Occipital lobe (tissue), 2 donors: ENCODE results near the gene DYRK4. TPM values are rescaled to one million over a fixed set of nuclear protein-coding genes. Genes with fewer than 3 reads are reported as not detected.
"Not testable (repeated sequence)": the region's sequence is repeated elsewhere in the genome, so short reads cannot be mapped to it uniquely, and the experiment has no call there.

ENCODE experiments used
- DNase-seq: peaks from one replicate; lab custom pipeline; 2025; lab: John Stamatoyannopoulos, UW
- total RNA-seq: library from RNA; depleted of rRNA; stranded (reverse); fragments of >200 nt; gene quantifications from one replicate; pipeline ENCODE4 v1.2.3, GENCODE V29; 2014

DYRK4 gene
- 23.9 TPM for total RNA-seq

GRCh38 chr12:4562034-4562657 lies at the start of gene DYRK4:
TSS of gene DYRK4 (plus strand) at chr12:4562208. CDS start at chr12:4562246, 38 bp downstream.
- DNase-seq, result peak; percentile 4

- DNase-seq, result no peak
Measured at GRCh38 chr12:4518106-4518728, 43.8 kb upstream of the DYRK4 start.

- not testable (repeated sequence) for DNase-seq
Measured at GRCh38 chr12:4523443-4523842, 38.6 kb upstream of the DYRK4 start.

DNA sequence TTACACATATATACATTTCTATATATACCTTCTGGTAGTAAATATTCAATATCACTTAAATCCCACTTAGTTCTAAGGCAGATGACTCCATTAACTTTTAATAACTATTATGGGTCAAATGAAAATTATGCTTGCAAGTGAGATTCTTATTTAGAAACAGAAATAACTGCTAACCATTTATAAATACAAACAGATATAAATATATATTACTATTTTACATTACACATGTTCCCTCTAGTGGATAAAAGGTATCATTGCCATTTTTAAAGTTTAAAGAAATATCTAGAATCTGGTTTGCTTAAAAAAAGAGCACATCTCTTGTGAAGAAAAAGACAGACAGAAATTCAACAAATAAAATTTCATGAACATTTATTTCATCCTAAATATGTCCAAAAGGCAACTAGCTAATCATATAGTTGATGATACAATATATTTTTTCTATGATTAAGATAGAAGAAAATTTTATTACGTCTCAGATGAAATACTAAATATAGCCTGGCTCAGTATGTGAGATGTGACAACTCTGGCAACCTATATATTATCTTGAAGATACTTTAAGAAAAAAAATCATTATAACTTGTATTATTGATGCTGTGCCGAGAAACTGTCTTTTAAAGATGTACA lies 35.0 kb upstream of the DYRK4 start:
- no peak for DNase-seq

GRCh38 chr12:4530160-4530559 lies 31.8 kb upstream of the DYRK4 start:
- DNase-seq, result no peak

- DNase-seq, result no peak
Measured at GRCh38 chr12:4530982-4531586, 30.9 kb upstream of the DYRK4 start.

- DNase-seq, result no peak
Measured at GRCh38 chr12:4535092-4535491, 26.9 kb upstream of the DYRK4 start.

DNA sequence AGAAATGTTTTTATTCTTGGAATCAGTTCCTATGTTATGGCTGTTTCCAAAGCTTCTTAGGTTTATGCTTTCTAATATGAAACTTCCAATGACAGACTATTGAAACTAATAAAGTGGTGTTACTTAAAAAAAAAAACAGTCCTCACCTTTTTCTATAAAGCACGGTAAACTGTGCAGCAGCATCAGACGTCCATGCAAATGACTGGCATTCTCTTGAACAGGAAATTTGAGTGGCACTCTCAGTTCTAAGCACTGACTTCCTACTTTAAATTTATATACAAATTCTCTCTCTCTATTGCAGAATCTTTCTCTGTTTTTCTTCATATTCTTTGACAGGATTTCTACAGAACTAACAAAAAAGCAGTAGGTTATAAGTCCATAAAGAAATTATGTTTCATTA lies 26.1 kb upstream of the DYRK4 start:
- DNase-seq, result no peak

DNA sequence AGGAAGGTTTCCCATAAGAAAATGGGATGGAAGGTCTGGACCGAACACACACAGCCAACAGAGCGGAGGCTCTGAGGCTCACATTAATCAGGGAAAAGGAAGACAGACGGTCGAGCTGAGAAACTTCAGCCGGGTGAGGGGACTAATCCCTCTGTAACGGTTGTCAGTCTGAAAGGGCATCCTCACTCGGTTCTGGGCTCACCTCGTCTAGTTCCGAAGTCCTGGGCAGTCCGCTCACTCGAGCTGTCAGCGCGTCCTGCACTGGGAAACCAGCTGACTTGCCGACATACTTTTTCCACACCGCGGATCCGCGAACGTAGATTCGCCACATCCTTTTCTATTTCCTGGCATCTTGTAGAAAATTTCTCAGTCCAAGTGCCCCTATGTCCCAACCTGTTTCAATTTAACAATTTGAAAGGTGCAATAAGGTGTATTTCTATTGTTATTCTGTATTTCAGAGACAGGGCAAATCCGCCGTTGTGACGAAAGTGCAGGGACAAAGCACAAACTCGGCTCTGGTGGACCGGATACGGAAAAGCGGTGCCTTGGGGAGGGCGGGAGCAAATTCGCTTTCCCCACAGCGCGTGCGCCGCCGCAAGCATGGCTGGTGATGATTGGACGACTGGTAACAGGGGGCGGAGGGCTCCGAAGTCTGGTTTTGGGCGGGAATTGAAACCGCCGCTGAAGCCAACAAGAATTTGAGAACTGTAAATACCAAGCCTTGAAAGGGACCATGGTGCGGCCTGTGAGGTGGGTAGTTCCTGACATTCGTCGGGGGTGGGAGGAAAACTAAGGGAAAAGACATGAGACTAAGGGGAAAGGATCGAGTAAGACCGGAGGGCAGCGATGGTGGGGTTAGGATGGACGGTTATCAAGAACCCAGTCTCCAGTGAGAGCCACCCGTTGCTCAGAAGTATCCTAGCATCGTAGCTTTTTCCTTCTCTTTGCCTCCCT lies 23.5 kb upstream of the DYRK4 start, which contains the start of gene RAD51AP1:
Gene RAD51AP1 (plus strand): TSS at position 684 of the 954 bp plus-strand sequence. CDS start 50 bp downstream, at position 734.
- DNase-seq, result peak; percentile 91

- no peak for DNase-seq
Measured at GRCh38 chr12:4539167-4539870, 22.7 kb upstream of the DYRK4 start.

DNA sequence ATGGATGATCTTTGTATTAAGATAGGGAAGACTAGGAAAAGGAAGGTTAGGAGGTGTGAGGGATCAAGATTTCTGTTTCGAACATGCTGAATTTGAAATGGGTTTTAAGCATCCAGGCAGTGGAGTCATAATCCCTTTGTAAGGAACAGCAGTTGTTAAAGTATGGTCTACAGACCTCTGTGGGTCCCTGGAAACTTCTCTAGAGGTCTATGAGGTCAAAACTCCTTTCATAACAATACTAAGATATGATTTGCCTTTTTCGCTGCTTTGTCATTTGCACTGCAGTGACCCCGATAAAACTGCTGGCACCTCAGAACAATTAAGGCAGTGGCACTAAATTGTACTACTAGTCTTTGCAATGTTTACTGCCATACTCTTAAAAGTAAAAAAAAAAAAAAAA lies 21.8 kb upstream of the DYRK4 start:
- no peak for DNase-seq

GRCh38 chr12:4540638-4541037 lies 21.4 kb upstream of the DYRK4 start:
- no peak for DNase-seq

GRCh38 chr12:4545195-4545594 lies 16.8 kb upstream of the DYRK4 start:
- DNase-seq, result no peak

DNA sequence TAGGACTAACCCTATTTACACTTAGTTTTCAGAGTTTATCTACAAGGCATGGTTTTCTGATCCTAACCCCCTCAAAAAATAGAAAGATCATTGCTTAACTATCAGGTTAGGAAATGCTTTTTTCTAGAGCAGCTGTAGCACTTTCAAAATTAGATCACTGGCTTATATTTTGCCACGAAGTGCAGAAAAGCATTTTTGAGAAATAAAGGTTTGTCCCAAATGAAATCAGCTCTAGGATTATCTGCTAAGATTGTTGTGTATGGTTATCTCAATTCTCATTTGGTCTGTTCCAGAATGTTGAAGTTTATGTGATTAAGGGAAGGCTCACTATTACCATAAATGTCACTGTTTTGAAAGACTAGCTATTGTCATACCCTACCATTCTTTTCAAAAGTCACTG lies 9.8 kb upstream of the DYRK4 start:
- no peak for DNase-seq

GRCh38 chr12:4553943-4554342 lies 8.1 kb upstream of the DYRK4 start:
- no peak for DNase-seq

DNA sequence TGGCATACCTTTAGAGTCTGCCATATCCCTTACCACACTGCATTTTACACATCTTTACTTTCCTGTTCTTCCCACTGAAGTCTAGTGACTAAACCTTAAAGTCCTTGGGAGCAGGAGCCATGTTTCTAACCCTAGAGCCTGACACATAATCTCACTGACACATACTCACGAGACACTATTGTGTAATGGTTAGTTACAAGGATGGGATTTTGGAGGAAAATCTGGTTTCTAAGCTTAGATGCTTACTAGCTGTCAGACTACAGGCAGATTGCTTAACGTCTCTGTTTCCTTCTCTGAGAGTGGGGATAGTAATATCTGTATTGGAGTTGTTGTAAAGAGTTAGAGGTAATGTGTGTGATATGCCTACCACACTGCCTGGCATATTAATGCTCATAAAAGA lies 6.2 kb upstream of the DYRK4 start:
- no peak for DNase-seq

GRCh38 chr12:4556735-4557530 lies 5.1 kb upstream of the DYRK4 start:
- DNase-seq, result no peak

DNA sequence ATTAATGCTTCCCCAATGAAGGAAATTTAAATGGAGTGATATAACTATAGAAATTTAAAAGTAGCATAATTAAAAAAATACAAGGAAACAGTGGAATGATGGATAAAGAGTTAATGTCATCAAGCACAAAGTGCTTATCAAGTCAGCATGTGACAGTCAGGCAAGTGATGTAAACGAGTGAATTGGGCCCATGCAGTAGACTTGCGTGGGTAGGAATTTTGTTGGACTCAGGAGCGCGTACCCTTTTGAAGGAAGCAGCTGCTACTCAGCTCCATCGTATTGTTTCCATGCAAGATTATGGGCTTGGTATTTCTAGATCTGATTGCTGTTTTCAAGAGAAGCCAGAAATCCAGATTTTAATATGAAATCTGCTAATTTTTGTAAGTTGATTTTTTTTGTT lies 4.4 kb upstream of the DYRK4 start:
- DNase-seq, result no peak

GRCh38 chr12:4558171-4558570 lies 3.8 kb upstream of the DYRK4 start:
- no peak for DNase-seq

DNA sequence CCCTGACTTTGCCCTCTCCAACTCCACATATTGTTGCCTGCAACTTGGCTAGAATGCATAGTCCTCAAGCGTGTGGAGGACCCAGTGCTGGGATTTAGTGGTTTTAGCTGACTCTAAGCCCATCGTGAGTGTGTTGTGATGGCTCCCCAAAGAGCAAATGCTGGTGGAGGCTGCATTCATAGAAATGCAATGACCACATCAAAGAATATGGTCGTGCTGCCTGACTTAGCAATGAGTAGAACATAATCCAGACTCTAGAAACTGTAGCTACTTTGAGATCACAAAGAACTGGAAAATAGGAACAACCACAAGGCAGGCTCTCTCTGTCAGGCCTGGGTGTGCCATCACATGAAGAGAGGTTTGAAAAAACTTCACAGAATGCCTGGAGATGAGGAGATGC lies 1.3 kb downstream of the DYRK4 start:
- no peak for DNase-seq
